Keratinocyte (primary cell): ENCODE results near the gene CWC27. TPM values are rescaled to one million over a fixed set of nuclear protein-coding genes. Genes with fewer than 3 reads are reported as not detected.

Experiments
- DNase-seq: peaks from one replicate; pipeline ENCODE4 v3.0.0-alpha.2; 2011; ENCODE audit warnings: low read depth, missing footprints, low spot score
- FAIRE-seq: peaks from 2 replicates; lab custom pipeline; 2011; peaks lifted over from hg19 to GRCh38; lab: Jason Lieb, UNC
- H2AFZ ChIP-seq: 2 replicates; pipeline ENCODE4 v1.6.0; 2012; ENCODE audit warnings: low read length, control low read depth, inconsistent platforms; ENCODE audit not compliant: control insufficient read depth
- H3K27ac ChIP-seq: 2 replicates; pipeline ENCODE4 v1.5.1; 2011; ENCODE audit warnings: low read length; ENCODE audit not compliant: control insufficient read depth, insufficient read depth
- H3K27me3 ChIP-seq: 3 replicates; pipeline ENCODE4 v1.6.0; 2011; ENCODE audit warnings: low read length; ENCODE audit not compliant: control insufficient read depth, insufficient read depth; ENCODE audit errors: extremely low read depth
- H3K36me3 ChIP-seq, 2 experiments: 2 replicates in 1 of 2; 3 replicates in 1 of 2; pipeline ENCODE4 v1.5.1; 2011; ENCODE audit warnings: low read length in 2 of 2, mild to moderate bottlenecking in 1 of 2; ENCODE audit not compliant: control insufficient read depth in 2 of 2, insufficient read depth in 2 of 2; ENCODE audit errors: extremely low read depth in 1 of 2
- H3K4me1 ChIP-seq: 3 replicates; pipeline ENCODE4 v1.5.1; 2011; ENCODE audit warnings: low read length; ENCODE audit not compliant: control insufficient read depth, insufficient read depth; ENCODE audit errors: extremely low read depth
- H3K4me2 ChIP-seq: 3 replicates; pipeline ENCODE4 v1.6.0; 2011; ENCODE audit warnings: low read depth, low read length; ENCODE audit not compliant: control insufficient read depth, insufficient read depth; ENCODE audit errors: extremely low read depth
- H3K4me3 ChIP-seq, 3 experiments: fragments of 200-600 bp in 1 of 3; sonication (generic) in 1 of 3; 2 replicates in 2 of 3; 3 replicates in 1 of 3; pipeline ENCODE4 v1.5.1; 2011 to 2016; ENCODE audit warnings: low read length in 3 of 3, mild to moderate bottlenecking in 3 of 3, control low read depth in 2 of 3, inconsistent platforms in 1 of 3, low read depth in 1 of 3, mixed read lengths in 1 of 3, mixed run types in 1 of 3, moderate library complexity in 1 of 3; ENCODE audit not compliant: control insufficient read depth in 2 of 3, insufficient read depth in 2 of 3; ENCODE audit errors: extremely low read depth in 1 of 3
- H3K79me2 ChIP-seq: 2 replicates; pipeline ENCODE4 v1.6.0; 2012; ENCODE audit warnings: low read length; ENCODE audit not compliant: control insufficient read depth, insufficient read depth
- H3K9ac ChIP-seq: 3 replicates; pipeline ENCODE4 v1.6.0; 2011; ENCODE audit warnings: low read length; ENCODE audit not compliant: control insufficient read depth, insufficient read depth; ENCODE audit errors: extremely low read depth
- H3K9me1 ChIP-seq: 3 replicates; pipeline ENCODE4 v1.6.0; 2011; ENCODE audit warnings: low read length; ENCODE audit not compliant: control insufficient read depth, insufficient read depth; ENCODE audit errors: extremely low read depth
- H3K9me3 ChIP-seq: 2 replicates; pipeline ENCODE4 v1.5.1; 2012; ENCODE audit warnings: low read depth, low read length; ENCODE audit not compliant: control insufficient read depth
- H4K20me1 ChIP-seq: 3 replicates; pipeline ENCODE4 v1.6.0; 2011; ENCODE audit warnings: low read length; ENCODE audit not compliant: control insufficient read depth, insufficient read depth; ENCODE audit errors: extremely low read depth
- CTCF ChIP-seq, 3 experiments: IDR thresholded peaks in 1 of 3; conservative IDR thresholded peaks in 1 of 3; optimal IDR thresholded peaks in 1 of 3; 2 replicates in 2 of 3; 3 replicates in 1 of 3; pipeline versions ENCODE3 to v1.5.1; 2011; ENCODE audit warnings: low read length in 3 of 3, mild to moderate bottlenecking in 3 of 3, moderate library complexity in 2 of 3, control low read depth in 1 of 3, inconsistent platforms in 1 of 3; ENCODE audit not compliant: insufficient read depth in 2 of 3; ENCODE audit errors: extremely low read depth in 1 of 3
- EZH2 ChIP-seq: IDR thresholded peaks from one replicate; pipeline ENCODE4 v1.6.1; 2012; ENCODE audit warnings: inconsistent platforms, mild to moderate bottlenecking, low read length, moderate library complexity
- dilution Hi-C: fragments of 300-500 bp; cut with MboI; formaldehyde crosslinking; loops from one replicate; pipeline ENCODE4 v1.7.0; 2020; ENCODE audit warnings: low sequenced_read_pairs; ENCODE audit not compliant: extremely low pct_ligation_motif_present
- polyA plus RNA-seq, 5 experiments: library from polyadenylated mRNA; depleted of rRNA in 3 of 5; stranded (reverse) in 3 of 5; stranded (forward) in 1 of 5; unstranded in 1 of 5; fragments of >200 nt; gene quantifications; 1 replicate in 1 of 5; 2 replicates in 3 of 5; 3 replicates in 1 of 5; pipeline versions ENCODE4 v1.2.1 to v1.2.3, GENCODE V29; 2011 to 2012; ENCODE audit warnings: missing spikeins in 2 of 5, low read depth in 1 of 5, low replicate concordance in 1 of 5

The CWC27 gene
- polyA plus RNA-seq, 1 donor (not counting 4 experiments of a cell fraction or from before 2014, with no cell fraction given): 31.8 TPM

GRCh38 chr5:65037831-65038815, 269.4 kb downstream of the CWC27 start:
- no peak overlapping the region for H2AFZ ChIP-seq
- dilution Hi-C loops: no loop called here

DNA sequence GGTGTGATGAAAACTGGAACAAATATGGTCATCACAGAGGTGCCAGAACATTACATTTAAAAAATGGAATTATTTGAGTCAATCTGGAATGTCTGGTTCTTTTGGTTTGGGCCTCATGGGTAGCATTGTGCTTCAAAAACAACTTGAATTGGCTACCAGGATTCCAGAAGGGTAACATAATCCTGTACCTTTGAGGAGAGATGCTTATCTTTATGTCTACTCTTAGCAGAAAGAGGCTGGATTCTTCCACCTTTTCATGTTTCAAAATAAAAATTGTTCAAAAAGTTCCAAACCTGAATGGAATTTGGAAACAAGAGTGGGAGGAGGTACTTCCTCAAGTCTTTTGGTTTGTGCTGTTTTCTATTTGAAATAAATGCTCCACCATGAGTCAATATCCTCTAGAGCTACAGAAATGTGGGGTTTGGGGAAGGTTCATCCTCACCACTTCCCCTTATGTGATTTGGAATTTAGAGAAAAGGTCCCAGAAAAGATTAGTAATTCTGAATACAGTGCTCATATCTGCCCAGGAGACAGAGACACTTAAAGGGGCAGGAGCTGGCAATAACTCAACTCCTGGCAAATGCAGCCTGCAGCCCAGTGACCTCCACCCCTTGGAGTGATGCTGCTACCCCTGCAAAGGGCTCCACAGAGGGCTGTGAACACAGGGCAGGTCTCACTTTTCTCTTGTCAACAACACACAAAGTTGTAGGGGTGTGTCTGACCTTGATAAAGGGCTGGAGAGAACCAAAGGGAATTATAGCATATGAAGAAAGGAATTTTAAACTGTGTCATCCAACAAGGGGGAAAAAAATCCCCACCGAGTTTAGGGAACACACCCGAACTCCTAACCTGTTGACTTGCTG, 272.8 kb downstream of the CWC27 start:
- Histone ChIP-seq H3K9me1 (no peaks in the 10 kb centered on the region), H3K27me3 (no peaks in the 10 kb centered on the region), H4K20me1 (no peaks in the 10 kb centered on the region), H3K9me3 (no peaks in the 10 kb centered on the region), H3K4me1 (peaks cover 6% of the 10 kb centered on the region), H3K4me3 (no peak overlapping the region), H2AFZ (no peak overlapping the region), H3K9ac (no peak overlapping the region), H3K36me3 (no peaks in the 10 kb centered on the region), H3K4me2 (no peak overlapping the region), H3K79me2 (no peaks in the 10 kb centered on the region), H3K27ac (no peak overlapping the region)
- DNase-seq (no peak), FAIRE-seq (peak; percentile 46)
- TF ChIP-seq EZH2 (no peak), CTCF (optimal IDR thresholded peaks at IDR 0.05 in 1 of 3, IDR thresholded peaks at IDR 0.05 in 1 of 3, conservative IDR thresholded peaks at IDR 0.05 in 1 of 3; ENCODE audit: extremely low read depth in 1 of 3, insufficient read depth in 2 of 3, low read length in 3 of 3) (no peak)
- dilution Hi-C loops: no loop called here

More at GRCh38 chr5:65037831-65038815, 269.4 kb downstream of the CWC27 start:
- DNase-seq (no peak), FAIRE-seq (no peak)
- Histone ChIP-seq H3K4me2 (no peak overlapping the region), H3K79me2 (no peaks in the 10 kb centered on the region), H3K9ac (no peak overlapping the region), H3K9me3 (no peaks in the 10 kb centered on the region), H4K20me1 (no peaks in the 10 kb centered on the region), H3K27me3 (no peaks in the 10 kb centered on the region), H3K9me1 (no peaks in the 10 kb centered on the region), H3K27ac (no peak overlapping the region), H3K36me3 (no peaks in the 10 kb centered on the region), H3K4me1 (peaks cover 21% of the 10 kb centered on the region), H3K4me3 (no peak overlapping the region)
- TF ChIP-seq CTCF (optimal IDR thresholded peaks at IDR 0.05 in 1 of 3, IDR thresholded peaks at IDR 0.05 in 1 of 3, conservative IDR thresholded peaks at IDR 0.05 in 1 of 3; ENCODE audit: extremely low read depth in 1 of 3, insufficient read depth in 2 of 3, low read length in 3 of 3): peak; percentile 42 to 66 (median 62)
- TF ChIP-seq EZH2: no peak
